C4-2B (cell line): ENCODE results near the gene TCEAL7.

ENCODE experiments used
- CTCF ChIP-seq: fragments of 450-650 bp; conservative IDR thresholded peaks from 2 replicates; pipeline ENCODE4 v1.5.1; 2017; ENCODE audit warnings: mild to moderate bottlenecking
- ZFX ChIP-seq: fragments of 450-650 bp; IDR thresholded peaks from 2 replicates; pipeline ENCODE4 v1.6.1; 2017

GRCh38 chrX:103363046-103363445 lies 33.0 kb downstream of the TCEAL7 start:
- TF ChIP-seq CTCF (no peak), ZFX (no peak)
